ENCODE measurements around the gene RAB4A.
"Not testable (repeated sequence)": the region's sequence is repeated elsewhere in the genome, so short reads cannot be mapped to it uniquely, and the experiment has no call there.

The RAB4A gene

GRCh38 chr1:229272164-229273158, 1.6 kb downstream of the RAB4A start:
- no peak for DNase-seq (ENCODE audit: low read depth)

GRCh38 chr1:229273507-229274232, 2.8 kb downstream of the RAB4A start:
- no peak for DNase-seq (ENCODE audit: low read depth)

- no peak for DNase-seq (ENCODE audit: low read depth)
Measured at GRCh38 chr1:229275005-229275404, 4.1 kb downstream of the RAB4A start.

- DNase-seq (ENCODE audit: low read depth), result no peak
Measured at GRCh38 chr1:229278120-229278741, 7.3 kb downstream of the RAB4A start.

- no peak for DNase-seq (ENCODE audit: low read depth)
Measured at GRCh38 chr1:229279242-229279641, 8.3 kb downstream of the RAB4A start.

- DNase-seq (ENCODE audit: low read depth), result no peak
Measured at GRCh38 chr1:229280037-229280828, 9.3 kb downstream of the RAB4A start.

GRCh38 chr1:229280921-229281320, 10.0 kb downstream of the RAB4A start:
- DNase-seq (ENCODE audit: low read depth), result no peak

GRCh38 chr1:229281339-229281926, 10.5 kb downstream of the RAB4A start:
- no peak for DNase-seq (ENCODE audit: low read depth)

GRCh38 chr1:229282295-229282823, 11.4 kb downstream of the RAB4A start:
- DNase-seq (ENCODE audit: low read depth), result no peak

GRCh38 chr1:229283183-229283611, 12.3 kb downstream of the RAB4A start:
- no peak for DNase-seq (ENCODE audit: low read depth)

- DNase-seq (ENCODE audit: low read depth), result no peak
Measured at GRCh38 chr1:229284887-229285286, 14.0 kb downstream of the RAB4A start.

- DNase-seq (ENCODE audit: low read depth), result no peak
Measured at GRCh38 chr1:229285440-229285839, 14.5 kb downstream of the RAB4A start.

- no peak for DNase-seq (ENCODE audit: low read depth)
Measured at GRCh38 chr1:229286099-229286766, 15.3 kb downstream of the RAB4A start.

GRCh38 chr1:229287267-229287666, 16.4 kb downstream of the RAB4A start:
- DNase-seq (ENCODE audit: low read depth), result no peak

- no peak for DNase-seq (ENCODE audit: low read depth)
Measured at GRCh38 chr1:229288516-229288915, 17.6 kb downstream of the RAB4A start.

GRCh38 chr1:229291686-229292085, 20.8 kb downstream of the RAB4A start:
- not testable (repeated sequence) for DNase-seq (ENCODE audit: low read depth)

- no peak for DNase-seq (ENCODE audit: low read depth)
Measured at GRCh38 chr1:229293528-229294204, 22.8 kb downstream of the RAB4A start.

- no peak for DNase-seq (ENCODE audit: low read depth)
Measured at GRCh38 chr1:229295745-229296144, 24.8 kb downstream of the RAB4A start.

GRCh38 chr1:229296541-229296941, 25.6 kb downstream of the RAB4A start:
- DNase-seq (ENCODE audit: low read depth), result no peak

GRCh38 chr1:229297746-229298145, 26.8 kb downstream of the RAB4A start:
- no peak for DNase-seq (ENCODE audit: low read depth)
